GM12873 (cell line): ENCODE measurements around the gene CLEC11A.

Source experiments
- CTCF ChIP-seq: IDR thresholded peaks from 2 replicates; pipeline ENCODE4 v1.5.1; 2012; ENCODE audit warnings: low read depth, mild to moderate bottlenecking, moderate library complexity, low read length, control low read depth; ENCODE audit not compliant: insufficient read depth; ENCODE audit errors: missing control alignments

CLEC11A gene

DNA sequence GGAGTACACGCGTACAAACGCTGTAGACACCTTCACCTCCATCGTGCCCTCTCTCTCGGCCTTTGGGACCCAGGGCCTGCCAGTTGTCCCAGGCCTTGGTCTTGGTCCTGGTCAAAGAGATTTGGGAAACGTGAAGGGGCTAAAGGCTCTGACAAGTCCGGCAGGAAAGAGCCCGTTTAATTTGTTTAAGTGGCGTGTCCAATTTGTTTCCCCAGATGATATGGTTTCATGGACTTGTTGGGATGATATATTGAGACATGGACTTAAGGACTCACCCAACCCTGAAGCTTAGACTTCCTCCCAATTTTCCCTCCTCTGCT, 2.7 kb downstream of the CLEC11A start:
- no peak for TF ChIP-seq CTCF

DNA sequence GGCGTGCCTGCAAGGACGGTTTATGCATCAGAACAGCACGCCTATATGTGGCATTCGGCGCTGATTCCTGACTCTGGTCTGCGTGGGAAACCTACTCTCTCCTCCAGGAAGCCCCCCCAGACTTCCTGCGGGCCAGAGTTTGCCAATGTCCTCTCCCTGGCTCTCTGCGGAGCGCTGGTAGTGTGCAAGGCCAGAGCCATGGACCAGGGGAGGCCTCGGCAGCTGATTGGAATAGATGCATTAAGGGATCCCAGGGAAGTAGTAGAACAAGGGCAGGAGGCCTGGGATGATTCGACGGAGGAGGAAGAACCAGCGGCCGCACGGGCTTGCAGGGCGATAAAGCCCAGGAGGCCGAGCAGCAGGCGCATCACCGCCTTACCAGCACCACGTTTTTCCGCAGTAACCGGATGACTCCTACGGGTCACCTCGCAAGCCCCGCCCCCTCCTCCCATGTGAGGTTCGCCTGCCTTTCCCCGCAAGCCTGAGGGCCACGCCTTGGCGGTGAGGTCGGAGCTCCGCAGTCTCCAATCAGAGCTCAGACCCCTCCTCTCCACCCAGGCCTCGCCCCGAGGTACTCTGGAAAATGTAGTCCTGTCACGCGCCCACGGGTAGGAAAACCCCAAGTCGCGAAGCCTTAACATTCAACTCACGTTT, 5.0 kb downstream of the CLEC11A start:
- TF ChIP-seq CTCF, result no peak

- no peak for TF ChIP-seq CTCF
These were observed 6.7 kb downstream of the CLEC11A start for GRCh38 chr19:50729894-50730293.

DNA sequence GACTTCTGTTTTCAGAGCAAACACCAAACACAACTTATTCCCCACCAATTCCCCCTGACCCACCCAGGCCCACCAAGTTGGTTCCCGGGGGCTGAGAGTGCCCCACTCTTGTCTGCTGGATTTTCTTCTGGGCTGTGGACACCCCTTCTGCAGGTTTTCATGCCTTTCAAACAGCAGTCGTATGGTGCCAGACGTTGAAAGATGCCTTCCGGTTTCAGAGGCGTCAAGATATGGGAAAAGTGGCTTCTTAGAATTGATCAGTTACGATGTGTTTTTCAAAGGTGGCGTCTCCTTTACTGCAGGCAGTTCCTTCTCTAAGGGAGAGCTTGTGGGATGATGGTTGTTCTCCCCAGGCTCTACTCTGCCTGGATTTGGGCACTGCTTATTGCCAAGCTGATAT, 12.7 kb downstream of the CLEC11A start:
- no peak for TF ChIP-seq CTCF

GRCh38 chr19:50736338-50736737, 13.2 kb downstream of the CLEC11A start:
- TF ChIP-seq CTCF, result no peak

- no peak for TF ChIP-seq CTCF
These were observed 16.2 kb downstream of the CLEC11A start for GRCh38 chr19:50739132-50739913.

- TF ChIP-seq CTCF, result no peak
These were observed 16.8 kb downstream of the CLEC11A start for GRCh38 chr19:50739914-50740426.
